Mucosa of stomach (tissue), 1 donor: Measurements from ENCODE around the gene ZBTB20.

Source experiments
- H3K27me3 ChIP-seq: one replicate; pipeline ENCODE4 v1.7.0; 2013; ENCODE audit warnings: mild to moderate bottlenecking, low read length; ENCODE audit not compliant: control insufficient read depth, insufficient read depth
- H3K36me3 ChIP-seq: one replicate; pipeline ENCODE4 v1.7.0; 2013; ENCODE audit warnings: low read length; ENCODE audit not compliant: control insufficient read depth, insufficient read depth
- H3K4me1 ChIP-seq: one replicate; pipeline ENCODE4 v1.7.0; 2013; ENCODE audit warnings: mild to moderate bottlenecking, low read length; ENCODE audit not compliant: control insufficient read depth, insufficient read depth
- H3K4me3 ChIP-seq: one replicate; pipeline ENCODE4 v1.7.0; 2013; ENCODE audit warnings: low read length
- H3K9ac ChIP-seq: one replicate; pipeline ENCODE4 v1.7.0; 2013; ENCODE audit warnings: mild to moderate bottlenecking, low read length, moderate library complexity
- H3K9me3 ChIP-seq: one replicate; pipeline ENCODE4 v1.7.0; 2013; ENCODE audit warnings: mild to moderate bottlenecking, low read length, moderate library complexity; ENCODE audit not compliant: control insufficient read depth
- donor health status: Pancreatic carcinoma.

ZBTB20 gene

GRCh38 chr3:114866430-114866829 lies 280.7 kb downstream of the ZBTB20 start:
- no peaks in the 10 kb centered on the region for H3K9me3 ChIP-seq
- H3K9ac ChIP-seq, result no peak overlapping the region
- no peaks in the 10 kb centered on the region for H3K4me1 ChIP-seq
- H3K27me3 ChIP-seq, result no peaks in the 10 kb centered on the region
- H3K36me3 ChIP-seq, result no peaks in the 10 kb centered on the region
- no peak overlapping the region for H3K4me3 ChIP-seq

- no peak overlapping the region for H3K9ac ChIP-seq
- no peaks in the 10 kb centered on the region for H3K36me3 ChIP-seq
- H3K4me1 ChIP-seq, result no peaks in the 10 kb centered on the region
- H3K4me3 ChIP-seq, result no peak overlapping the region
- H3K27me3 ChIP-seq, result no peaks in the 10 kb centered on the region
- H3K9me3 ChIP-seq, result no peaks in the 10 kb centered on the region
These were observed 282.1 kb downstream of the ZBTB20 start for GRCh38 chr3:114864970-114865369.

GRCh38 chr3:114863848-114864247 lies 283.2 kb downstream of the ZBTB20 start:
- H3K9me3 ChIP-seq, result no peaks in the 10 kb centered on the region
- H3K4me3 ChIP-seq, result no peak overlapping the region
- no peaks in the 10 kb centered on the region for H3K27me3 ChIP-seq
- no peaks in the 10 kb centered on the region for H3K4me1 ChIP-seq
- H3K36me3 ChIP-seq, result no peaks in the 10 kb centered on the region
- H3K9ac ChIP-seq, result no peak overlapping the region

GRCh38 chr3:114861666-114862065 lies 285.4 kb downstream of the ZBTB20 start:
- Histone ChIP-seq H3K36me3 (no peaks in the 10 kb centered on the region), H3K4me3 (no peak overlapping the region), H3K9me3 (no peaks in the 10 kb centered on the region), H3K9ac (no peak overlapping the region), H3K4me1 (no peaks in the 10 kb centered on the region), H3K27me3 (no peaks in the 10 kb centered on the region)

- Histone ChIP-seq H3K4me3 (no peak overlapping the region), H3K9me3 (no peaks in the 10 kb centered on the region), H3K27me3 (no peaks in the 10 kb centered on the region), H3K4me1 (no peaks in the 10 kb centered on the region), H3K9ac (no peak overlapping the region), H3K36me3 (no peaks in the 10 kb centered on the region)
These were observed 286.6 kb downstream of the ZBTB20 start for GRCh38 chr3:114860531-114860930.

- H3K4me1 ChIP-seq, result no peaks in the 10 kb centered on the region
These were observed 288.8 kb downstream of the ZBTB20 start for GRCh38 chr3:114858329-114858728.

GRCh38 chr3:114857299-114857701 lies 289.8 kb downstream of the ZBTB20 start:
- no peaks in the 10 kb centered on the region for H3K36me3 ChIP-seq
- H3K9me3 ChIP-seq, result no peaks in the 10 kb centered on the region
- H3K4me3 ChIP-seq, result no peak overlapping the region
- H3K9ac ChIP-seq, result no peak overlapping the region
- no peaks in the 10 kb centered on the region for H3K4me1 ChIP-seq
- no peaks in the 10 kb centered on the region for H3K27me3 ChIP-seq

More at GRCh38 chr3:114858329-114858728, 288.8 kb downstream of the ZBTB20 start:
- Histone ChIP-seq H3K9ac (no peak overlapping the region), H3K36me3 (no peaks in the 10 kb centered on the region), H3K9me3 (no peaks in the 10 kb centered on the region), H3K4me3 (no peak overlapping the region), H3K27me3 (no peaks in the 10 kb centered on the region)

GRCh38 chr3:114856835-114857234 lies 290.3 kb downstream of the ZBTB20 start:
- Histone ChIP-seq H3K36me3 (no peaks in the 10 kb centered on the region), H3K27me3 (no peaks in the 10 kb centered on the region), H3K4me1 (no peaks in the 10 kb centered on the region), H3K4me3 (no peak overlapping the region), H3K9me3 (no peaks in the 10 kb centered on the region), H3K9ac (no peak overlapping the region)

- Histone ChIP-seq H3K36me3 (no peaks in the 10 kb centered on the region), H3K9me3 (no peaks in the 10 kb centered on the region), H3K27me3 (no peaks in the 10 kb centered on the region), H3K4me3 (no peak overlapping the region), H3K9ac (no peak overlapping the region), H3K4me1 (no peaks in the 10 kb centered on the region)
These were observed 291.2 kb downstream of the ZBTB20 start for GRCh38 chr3:114855839-114856238.

- Histone ChIP-seq H3K27me3 (no peaks in the 10 kb centered on the region), H3K4me3 (no peak overlapping the region), H3K4me1 (peaks cover 12% of the 10 kb centered on the region), H3K9ac (no peak overlapping the region), H3K36me3 (no peaks in the 10 kb centered on the region), H3K9me3 (no peaks in the 10 kb centered on the region)
These were observed 294.1 kb downstream of the ZBTB20 start for GRCh38 chr3:114852966-114853365.

GRCh38 chr3:114850898-114851297 lies 296.2 kb downstream of the ZBTB20 start:
- Histone ChIP-seq H3K9me3 (no peaks in the 10 kb centered on the region), H3K4me1 (peaks cover 17% of the 10 kb centered on the region), H3K36me3 (no peaks in the 10 kb centered on the region), H3K9ac (no peak overlapping the region), H3K27me3 (no peaks in the 10 kb centered on the region), H3K4me3 (no peak overlapping the region)

- Histone ChIP-seq H3K9me3 (no peaks in the 10 kb centered on the region), H3K4me1 (peaks cover 17% of the 10 kb centered on the region), H3K9ac (no peak overlapping the region), H3K27me3 (no peaks in the 10 kb centered on the region), H3K36me3 (no peaks in the 10 kb centered on the region), H3K4me3 (no peak overlapping the region)
These were observed 298.3 kb downstream of the ZBTB20 start for GRCh38 chr3:114848643-114849350.

- no peaks in the 10 kb centered on the region for H3K36me3 ChIP-seq
- H3K9me3 ChIP-seq, result no peaks in the 10 kb centered on the region
- H3K4me1 ChIP-seq, result peaks cover 17% of the 10 kb centered on the region
- no peaks in the 10 kb centered on the region for H3K27me3 ChIP-seq
- no peak overlapping the region for H3K9ac ChIP-seq
- H3K4me3 ChIP-seq, result no peak overlapping the region
These were observed 299.0 kb downstream of the ZBTB20 start for GRCh38 chr3:114848082-114848481.
